ENCODE measurements around the gene SBF2. TPM values are rescaled to one million over a fixed set of nuclear protein-coding genes. Genes with fewer than 3 reads are reported as not detected.
"Not testable (repeated sequence)": the region's sequence is repeated elsewhere in the genome, so short reads cannot be mapped to it uniquely, and the experiment has no call there.

SBF2 gene
- total RNA-seq, 1 experiment from 2014 or later: 30.2 TPM

GRCh38 chr11:10133251-10133650, 160.8 kb downstream of the SBF2 start:
- H3K4me2 ChIP-seq (ENCODE audit: insufficient read depth, insufficient read length, low read length); H2BK20ac ChIP-seq (ENCODE audit: low read depth, low read length, poor library complexity, severe bottlenecking); H3K23ac ChIP-seq (ENCODE audit: insufficient read length, low read depth, low read length); H3K4me1 Mint-ChIP-seq; H3K27me3 ChIP-seq (ENCODE audit: insufficient read depth, low read length); H4K91ac ChIP-seq (ENCODE audit: insufficient read length, low read depth, low read length); H3K18ac ChIP-seq (ENCODE audit: insufficient read length, low read depth, low read length); H3K56ac ChIP-seq (ENCODE audit: insufficient read length, low read depth, low read length); H4K5ac ChIP-seq (ENCODE audit: insufficient read length, low read depth, low read length); H3K4ac ChIP-seq (ENCODE audit: low read depth, low read length); H3K27ac ChIP-seq (ENCODE audit: insufficient read length, low read depth, low read length); H2AK5ac ChIP-seq (ENCODE audit: insufficient read length, low read length); H2BK12ac ChIP-seq (ENCODE audit: insufficient read length, low read depth, low read length); H3K14ac ChIP-seq (ENCODE audit: insufficient read depth, low read length); H2BK5ac ChIP-seq (ENCODE audit: insufficient read length, low read length); DNase-seq; H3K27me3 Mint-ChIP-seq (ENCODE audit: low read depth); H3K79me2 ChIP-seq (ENCODE audit: insufficient read depth, low read length); H4K20me1 ChIP-seq (ENCODE audit: control insufficient read depth, insufficient read depth, insufficient read length); H3K9me3 ChIP-seq (ENCODE audit: control insufficient read depth, low read depth, low read length); H3K27ac Mint-ChIP-seq; H3T11ph ChIP-seq (ENCODE audit: low read length); H3K79me1 ChIP-seq (ENCODE audit: insufficient read depth, low read depth, low read length, poor library complexity, severe bottlenecking); H3K4me3 Mint-ChIP-seq; H3K23me2 ChIP-seq (ENCODE audit: insufficient read length, low read depth, low read length, poor library complexity, severe bottlenecking); H2BK15ac ChIP-seq (ENCODE audit: low read depth, low read length); H3K9ac ChIP-seq (ENCODE audit: extremely low read depth, insufficient read length, low read length); H2AFZ ChIP-seq (ENCODE audit: low read length); H4K8ac ChIP-seq (replicated peaks; ENCODE audit: insufficient read length, low read depth, low read length); H2BK120ac ChIP-seq (ENCODE audit: low read depth, low read length, poor library complexity, severe bottlenecking); H3K4me1 ChIP-seq (ENCODE audit: insufficient read depth, low read length): not testable (repeated sequence)
- H3K9me3 Mint-ChIP-seq: peaks cover 21 to 35% of the 10 kb centered on the region in 2 experiments
- H3K36me3 Mint-ChIP-seq (ENCODE audit: insufficient read depth in 1 of 3, low read depth in 3 of 3): peaks cover 46 to 52% (median 46%) of the 10 kb centered on the region in 3 experiments
- WGBS (ENCODE audit: extremely low coverage, insufficient read length, low lambda C conversion rate): no CpG with 5 or more reads among the region's 23 CpGs

All from H9 (cell line).